PFSK-1 (cell line): Measurements from ENCODE around the gene HTT.

Source experiments
- POLR2AphosphoS5 ChIP-seq: IDR thresholded peaks from 2 replicates; pipeline ENCODE4 v1.6.1; 2012; ENCODE audit warnings: low read depth, mild to moderate bottlenecking, control low read depth, low read length, moderate library complexity
- REST ChIP-seq, 2 experiments: IDR thresholded peaks; 2 replicates each; pipeline versions ENCODE4 v1.6.1 to v1.8.0; 2011 to 2012; ENCODE audit warnings: low read depth in 2 of 2, low read length in 2 of 2, control low read depth in 1 of 2, inconsistent platforms in 1 of 2, mild to moderate bottlenecking in 1 of 2, moderate library complexity in 1 of 2; ENCODE audit not compliant: insufficient read depth in 1 of 2
- SIN3A ChIP-seq: IDR thresholded peaks from 2 replicates; pipeline ENCODE4 v1.6.1; 2012; ENCODE audit warnings: mild to moderate bottlenecking, low read length, moderate library complexity, borderline replicate concordance; ENCODE audit not compliant: insufficient read depth
- TAF1 ChIP-seq: IDR thresholded peaks from 2 replicates; pipeline ENCODE4 v1.6.1; 2012; ENCODE audit warnings: low read length, control low read depth, borderline replicate concordance; ENCODE audit not compliant: insufficient read depth

GRCh38 chr4:3189459-3189858 is 115.0 kb downstream of the HTT start:
- TF ChIP-seq TAF1 (no peak), SIN3A (no peak), REST (IDR thresholded peaks at IDR 0.05; ENCODE audit: insufficient read depth in 1 of 2, low read depth in 2 of 2, low read length in 2 of 2) (no peak), POLR2AphosphoS5 (no peak)
